A549 (cell line): ENCODE results near the gene IGF1R. TPM values are rescaled to one million over a fixed set of nuclear protein-coding genes. Genes with fewer than 3 reads are reported as not detected.

Experiments used
- ATAC-seq, 2 experiments: fragments of 200-7000 bp in 1 of 2; fragments of >200 bp in 1 of 2; cut with Nextera tagmentation in 1 of 2; cut with Tn5 transposase in 1 of 2; 3 replicates each; pipeline versions ENCODE4 v1.8.0 to v1.9.1; 2018 to 2020; ENCODE audit warnings: mild to moderate bottlenecking in 1 of 2, moderate library complexity in 1 of 2
- CTCF ChIA-PET: fragments of 300-600 bp; sonication (Branson Sonifier 250); formaldehyde crosslinking; extraction: SDS; loops from one replicate; lab custom pipeline; 2021; ENCODE audit warnings: antibody characterized with exemption, inconsistent platforms; lab: Yijun Ruan, JAX
- POLR2A ChIA-PET: fragments of 350-600 bp; formaldehyde crosslinking; extraction: SDS; loops from one replicate; lab custom pipeline; 2021; ENCODE audit warnings: antibody characterized with exemption, inconsistent platforms; lab: Yijun Ruan, JAX
- DNase-seq, 2 experiments: peaks; one replicate each; pipeline versions ENCODE4 v3.0.0 to v3.0.0-alpha.2; 2011 to 2016; ENCODE audit warnings: low read depth in 1 of 2, low spot score in 1 of 2
- FAIRE-seq: peaks from 2 replicates; lab custom pipeline; 2011; peaks lifted over from hg19 to GRCh38; lab: Jason Lieb, UNC
- H3K27ac ChIP-seq, 2 experiments: fragments of >200 bp; sonication (Bioruptor Twin); formaldehyde crosslinking; 3 replicates each; pipeline ENCODE4 v1.5.1; 2016 to 2017
- H3K4me1 ChIP-seq: fragments of >200 bp; sonication (Bioruptor Twin); formaldehyde crosslinking; 3 replicates; pipeline ENCODE4 v1.6.1; 2016
- H3K4me2 ChIP-seq: fragments of >200 bp; sonication (Bioruptor Twin); formaldehyde crosslinking; 3 replicates; pipeline ENCODE4 v1.6.1; 2016
- H3K4me3 ChIP-seq: fragments of >200 bp; sonication (Bioruptor Twin); formaldehyde crosslinking; 3 replicates; pipeline ENCODE4 v1.5.1; 2016
- H3K9me3 ChIP-seq: fragments of >200 bp; sonication (Bioruptor Twin); formaldehyde crosslinking; 3 replicates; pipeline ENCODE4 v1.6.1; 2016
- CBX2 ChIP-seq: fragments of 200-600 bp; sonication (generic); IDR thresholded peaks from 2 replicates; pipeline ENCODE4 v1.6.1; 2016; ENCODE audit warnings: low read depth, mild to moderate bottlenecking, borderline replicate concordance
- CEBPB ChIP-seq, 2 experiments: fragments of >200 bp in 1 of 2; sonication (Bioruptor Twin) in 1 of 2; formaldehyde crosslinking in 1 of 2; IDR thresholded peaks; 2 replicates each; pipeline ENCODE4 v1.6.1; 2012 to 2016
- CTCF ChIP-seq: fragments of >200 bp; sonication (Bioruptor Twin); formaldehyde crosslinking; IDR thresholded peaks from 3 replicates; pipeline ENCODE4 v1.5.1; 2016
- EP300 ChIP-seq, 2 experiments: fragments of >200 bp; sonication (Bioruptor Twin); formaldehyde crosslinking; IDR thresholded peaks; 2 replicates in 1 of 2; 3 replicates in 1 of 2; pipeline ENCODE4 v1.6.1; 2016 to 2017
- FOXS1 ChIP-seq: fragments of 250-450 bp; sonication (Bioruptor Pico); IDR thresholded peaks from 2 replicates; pipeline ENCODE4 v1.5.0; 2020; ENCODE audit warnings: mild to moderate bottlenecking, moderate library complexity
- HDAC2 ChIP-seq: fragments of 200-600 bp; sonication (generic); IDR thresholded peaks from 2 replicates; pipeline ENCODE4 v1.6.1; 2016
- HES2 ChIP-seq: fragments of >200 bp; sonication (Bioruptor Twin); formaldehyde crosslinking; IDR thresholded peaks from 2 replicates; pipeline ENCODE4 v1.6.1; 2016
- JUNB ChIP-seq: fragments of >200 bp; sonication (Bioruptor Twin); formaldehyde crosslinking; IDR thresholded peaks from 2 replicates; pipeline ENCODE4 v1.6.1; 2016
- KDM1A ChIP-seq: fragments of 200-600 bp; sonication (generic); IDR thresholded peaks from 2 replicates; pipeline ENCODE4 v1.6.1; 2016; ENCODE audit warnings: low read depth, mild to moderate bottlenecking
- NFE2L2 ChIP-seq: fragments of 150-350 bp; conservative IDR thresholded peaks from 2 replicates; pipeline ENCODE4 v1.6.1; 2014; ENCODE audit warnings: low read length
- NPAS2 ChIP-seq: fragments of 250-450 bp; sonication (Bioruptor Pico); IDR thresholded peaks from 2 replicates; pipeline ENCODE4 v1.8.0; 2022; ENCODE audit warnings: mild to moderate bottlenecking, moderate library complexity, borderline replicate concordance
- NR3C1 ChIP-seq: fragments of >200 bp; sonication (Bioruptor Twin); formaldehyde crosslinking; IDR thresholded peaks from 3 replicates; pipeline ENCODE4 v1.6.1; 2017
- PHF8 ChIP-seq: fragments of 200-600 bp; sonication (generic); IDR thresholded peaks from 2 replicates; pipeline ENCODE4 v1.6.1; 2016; ENCODE audit warnings: low read depth, mild to moderate bottlenecking, antibody characterized with exemption, moderate library complexity, borderline replicate concordance
- POLR2A ChIP-seq: IDR thresholded peaks from 2 replicates; pipeline ENCODE4 v1.6.1; 2012; ENCODE audit warnings: mild to moderate bottlenecking, low read length
- RFX5 ChIP-seq: fragments of 450-650 bp; IDR thresholded peaks from 2 replicates; pipeline ENCODE4 v1.7.1; 2014; ENCODE audit warnings: antibody characterized with exemption, mild to moderate bottlenecking, moderate library complexity
- RNF2 ChIP-seq: fragments of 200-600 bp; sonication (generic); IDR thresholded peaks from 2 replicates; pipeline ENCODE4 v1.6.1; 2016; ENCODE audit warnings: low read depth, mild to moderate bottlenecking, antibody characterized with exemption, moderate library complexity, borderline replicate concordance
- SMC3 ChIP-seq: fragments of >200 bp; sonication (Bioruptor Twin); formaldehyde crosslinking; IDR thresholded peaks from 3 replicates; pipeline ENCODE4 v1.6.1; 2018; ENCODE audit warnings: inconsistent platforms
- TFCP2L1 ChIP-seq: fragments of 250-450 bp; sonication (Bioruptor Pico); IDR thresholded peaks from 2 replicates; pipeline ENCODE4 v1.5.0; 2021; ENCODE audit warnings: mild to moderate bottlenecking
- USF2 ChIP-seq: fragments of 450-650 bp; IDR thresholded peaks from 2 replicates; pipeline ENCODE4 v1.6.1; 2014; ENCODE audit warnings: antibody characterized with exemption
- ZNF302 ChIP-seq: fragments of 250-450 bp; sonication (Bioruptor Pico); IDR thresholded peaks from 2 replicates; pipeline ENCODE4 v1.9.0; 2021; ENCODE audit warnings: inconsistent platforms, mild to moderate bottlenecking, moderate library complexity
- ZSCAN20 ChIP-seq: fragments of 250-450 bp; sonication (Bioruptor Pico); IDR thresholded peaks from 2 replicates; pipeline ENCODE4 v1.8.0; 2022; ENCODE audit warnings: mild to moderate bottlenecking, moderate library complexity
- WGBS: methylation state at CpG from one replicate; pipeline ENCODE4 v1.1.6; 2017; ENCODE audit errors: missing lambda C conversion rate; 5-methylcytosine and 5-hydroxymethylcytosine counted together
- polyA plus RNA-seq, 4 experiments: library from polyadenylated mRNA; depleted of rRNA in 3 of 4; stranded (reverse); fragments of >200 nt; fragmentation: RNase III in 1 of 4; extraction: RNeasy Plus Mini Kit Qiagen cat#74134 plus additional on column Dnase treatment in 1 of 4; gene quantifications; 2 replicates in 3 of 4; 3 replicates in 1 of 4; pipeline ENCODE4 v1.2.3, GENCODE V29; 2011 to 2017
- TF ChIP-seq, protein P1 (sequence below): fragments of 250-450 bp; sonication (Bioruptor Pico); IDR thresholded peaks from 2 replicates; pipeline ENCODE4 v1.5.0; 2021; ENCODE audit warnings: mild to moderate bottlenecking, moderate library complexity, borderline replicate concordance

Gene IGF1R
- polyA plus RNA-seq, 2 of the 4 experiments (the other 2 are of a cell fraction) = 42.6 to 69.5 TPM

DNA sequence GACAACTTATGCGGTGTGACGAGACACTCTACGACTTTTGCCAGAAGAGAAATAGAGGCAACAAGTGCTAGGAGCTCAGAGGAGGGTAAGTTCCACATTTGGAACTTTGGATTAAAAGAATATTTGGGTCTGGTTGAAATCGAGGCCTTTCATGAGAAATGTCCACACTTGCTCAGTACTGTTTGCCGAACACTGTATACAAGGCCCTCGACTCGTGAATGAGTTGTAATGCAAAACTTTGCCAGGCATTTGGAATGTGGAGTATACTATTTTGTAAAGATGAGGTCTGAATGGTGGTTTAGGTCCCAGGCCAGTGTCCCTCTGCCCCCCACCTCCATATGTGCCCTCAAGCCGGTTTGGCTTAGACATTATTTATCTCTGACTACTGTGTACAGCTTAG, 73.9 kb downstream of the IGF1R start:
- POLR2A ChIA-PET = no interaction called here

DNA sequence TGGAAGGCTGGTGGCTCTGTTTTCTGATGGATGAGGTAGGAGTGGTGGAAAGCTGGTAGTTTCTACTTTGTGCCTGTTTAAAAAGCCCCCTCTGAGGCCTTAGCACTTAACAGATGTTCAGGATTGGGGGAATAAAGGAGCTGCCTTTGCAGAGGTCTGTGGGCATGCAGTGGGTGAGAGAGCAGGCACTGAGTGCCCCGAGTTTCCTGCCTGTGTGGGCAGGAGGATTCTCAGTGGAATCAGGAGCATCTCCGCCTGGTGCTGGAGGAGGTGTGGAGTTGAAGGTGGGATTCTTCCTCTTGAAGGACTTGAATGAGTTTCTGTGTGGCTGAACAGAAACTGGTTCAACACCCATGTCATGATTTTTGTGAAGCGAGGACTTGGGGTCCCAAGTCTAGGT, 74.3 kb downstream of the IGF1R start:
- Histone ChIP-seq H3K4me2 (peak overlapping the region; percentile 79), H3K4me1 (peaks cover 98% of the 10 kb centered on the region), H3K9me3 (no peaks in the 10 kb centered on the region), H3K4me3 (no peak overlapping the region), H3K27ac (peak overlapping the region; percentile 64 to 92; a peak in 4 of 6 replicates)
- POLR2A ChIA-PET = no interaction called here
- ATAC-seq (no peak), FAIRE-seq (no peak), DNase-seq (no peak)
- TF ChIP-seq RFX5 = no peak
- CTCF ChIA-PET = interaction anchor here (0.9 to 2.2 kb wide), 7 partner anchors 14 to 182 kb away, joined by 3 to 8 read pairs (median 3); no protein-coding TSS in a partner anchor
- 92% methylated on average over 3 of the region's 3 CpGs for WGBS

More for the DNA sequence above, 73.9 kb downstream of the IGF1R start:
- 77% methylated on average over 8 of the region's 8 CpGs for WGBS
- Histone ChIP-seq H3K9me3 (no peaks in the 10 kb centered on the region), H3K4me1 (peaks cover 100% of the 10 kb centered on the region), H3K4me3 (no peak overlapping the region), H3K27ac (peak overlapping the region; percentile 64 to 92; a peak in 4 of 6 replicates), H3K4me2 (peak overlapping the region; percentile 79)
- DNase-seq (no peak), ATAC-seq (peak in 1 of 2 experiments; percentile 1; a peak in 1 of 6 replicates), FAIRE-seq (peak; percentile 28)
- CTCF ChIA-PET = interaction anchor here (0.9 to 2.2 kb wide), 3 partner anchors 14 to 63 kb away, joined by 3 to 8 read pairs (median 3); no protein-coding TSS in a partner anchor
- no peak for TF ChIP-seq PHF8

GRCh38 chr15:98723195-98723594, 74.9 kb downstream of the IGF1R start:
- FAIRE-seq (no peak), DNase-seq (no peak), ATAC-seq (no peak)
- peak overlapping the region; percentile 79 for H3K4me2 ChIP-seq
- WGBS = 41% methylated on average over 3 of the region's 3 CpGs
- H3K27ac ChIP-seq = peak overlapping the region; percentile 64 to 92
- no peak for TF ChIP-seq NR3C1
- TF ChIP-seq TFCP2L1 (CRISPR knock-in tag) = no peak
- TF ChIP-seq SMC3 = no peak
- no peak overlapping the region for H3K4me3 ChIP-seq
- H3K9me3 ChIP-seq = no peaks in the 10 kb centered on the region
- ChIA-PET POLR2A (no interaction called here), CTCF (interaction anchor here (0.8 to 2.2 kb wide), 10 partner anchors 15 to 354 kb away, joined by 3 to 8 read pairs (median 3); no protein-coding TSS in a partner anchor)
- peaks cover 97% of the 10 kb centered on the region for H3K4me1 ChIP-seq

DNA sequence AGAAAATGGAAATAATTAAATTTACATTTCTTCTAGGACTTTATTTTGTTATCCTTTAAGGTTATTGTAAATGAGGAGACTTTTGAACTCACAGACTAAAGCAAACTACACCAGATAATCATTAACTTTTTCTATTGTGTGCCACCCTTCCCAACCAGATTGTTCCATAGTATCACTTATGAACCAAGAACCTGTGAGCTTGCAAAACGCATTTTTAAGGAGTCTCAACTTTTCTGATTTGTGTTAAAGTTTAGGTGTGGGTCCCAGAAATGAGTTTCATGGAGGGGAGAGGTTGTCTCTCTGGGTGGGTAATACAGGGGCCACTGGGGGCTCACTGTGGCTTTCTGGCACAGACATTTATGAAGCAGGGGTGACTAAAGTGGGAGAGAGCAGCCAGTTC, 75.7 kb downstream of the IGF1R start:
- peak; percentile 65 for FAIRE-seq
- TF ChIP-seq USF2 (no peak), ZSCAN20 (no peak)

DNA sequence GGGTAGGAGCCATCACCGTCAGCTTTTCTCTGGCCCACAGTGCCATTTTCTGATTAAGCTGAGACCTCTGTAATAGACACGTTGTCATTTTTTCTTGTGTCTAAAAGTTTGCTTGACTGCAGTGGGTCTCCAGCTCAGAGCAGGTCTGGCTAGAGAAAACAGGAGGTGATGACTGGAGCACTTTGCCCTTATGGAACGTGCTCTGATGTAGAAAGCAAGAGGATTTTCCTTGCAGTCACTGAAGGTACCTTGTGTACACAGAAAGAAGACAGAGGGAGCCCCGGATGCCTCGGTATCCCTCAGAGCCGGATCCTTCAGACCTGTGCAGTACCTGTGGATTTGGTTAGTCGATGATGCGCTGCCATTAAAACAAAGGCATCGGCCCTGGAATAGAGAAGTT, 76.2 kb downstream of the IGF1R start:
- no peak for FAIRE-seq
- Histone ChIP-seq H3K4me2 (peak overlapping the region; percentile 79), H3K4me3 (0 out of 3 replicates have a peak overlapping the region, but pooled peaks have one; percentile 5), H3K27ac (peak overlapping the region; percentile 64 to 92), H3K4me1 (peaks cover 97% of the 10 kb centered on the region), H3K9me3 (no peaks in the 10 kb centered on the region)
- no peak for ATAC-seq
- POLR2A ChIA-PET = no interaction called here
- CTCF ChIA-PET = interaction anchor here (1.3 kb wide), 1 partner anchor 21 kb away, joined by 3 read pairs; no protein-coding TSS in a partner anchor
- no peak for DNase-seq
- 61% methylated on average over 9 of the region's 9 CpGs for WGBS
- no peak for TF ChIP-seq EP300 (IDR thresholded peaks at IDR 0.05)
- TF ChIP-seq ZNF302 (CRISPR knock-in tag) = no peak
- TF ChIP-seq POLR2A = no peak
- TF ChIP-seq CEBPB (IDR thresholded peaks at IDR 0.05) = no peak
- TF ChIP-seq, protein P1, sequence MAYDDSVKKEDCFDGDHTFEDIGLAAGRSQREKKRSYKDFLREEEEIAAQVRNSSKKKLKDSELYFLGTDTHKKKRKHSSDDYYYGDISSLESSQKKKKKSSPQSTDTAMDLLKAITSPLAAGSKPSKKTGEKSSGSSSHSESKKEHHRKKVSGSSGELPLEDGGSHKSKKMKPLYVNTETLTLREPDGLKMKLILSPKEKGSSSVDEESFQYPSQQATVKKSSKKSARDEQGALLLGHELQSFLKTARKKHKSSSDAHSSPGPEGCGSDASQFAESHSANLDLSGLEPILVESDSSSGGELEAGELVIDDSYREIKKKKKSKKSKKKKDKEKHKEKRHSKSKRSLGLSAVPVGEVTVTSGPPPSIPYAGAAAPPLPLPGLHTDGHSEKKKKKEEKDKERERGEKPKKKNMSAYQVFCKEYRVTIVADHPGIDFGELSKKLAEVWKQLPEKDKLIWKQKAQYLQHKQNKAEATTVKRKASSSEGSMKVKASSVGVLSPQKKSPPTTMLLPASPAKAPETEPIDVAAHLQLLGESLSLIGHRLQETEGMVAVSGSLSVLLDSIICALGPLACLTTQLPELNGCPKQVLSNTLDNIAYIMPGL = no peak
- TF ChIP-seq KDM1A = no peak
- TF ChIP-seq HES2 = no peak
- TF ChIP-seq FOXS1 (CRISPR knock-in tag) = no peak
- TF ChIP-seq NFE2L2 = no peak
- no peak for TF ChIP-seq TFCP2L1 (CRISPR knock-in tag)
- no peak for TF ChIP-seq CTCF
- no peak for TF ChIP-seq RNF2
- TF ChIP-seq NPAS2 (CRISPR knock-in tag) = no peak
- no peak for TF ChIP-seq HDAC2
- TF ChIP-seq CBX2 = no peak
- TF ChIP-seq SMC3 = no peak
- no peak for TF ChIP-seq JUNB

More for the DNA sequence above, 75.7 kb downstream of the IGF1R start:
- Histone ChIP-seq H3K4me1 (peaks cover 97% of the 10 kb centered on the region), H3K4me2 (peak overlapping the region; percentile 79), H3K27ac (peak overlapping the region; percentile 64 to 92), H3K9me3 (no peaks in the 10 kb centered on the region), H3K4me3 (0 out of 3 replicates have a peak overlapping the region, but pooled peaks have one; percentile 5)
- 0 out of 6 replicates have a peak, but pooled peaks of 1 of the 2 experiments have one; percentile 1 for ATAC-seq
- CTCF ChIA-PET = interaction anchor here (0.6 to 1.7 kb wide), 6 partner anchors 21 to 353 kb away, joined by 3 to 7 read pairs (median 4); no protein-coding TSS in a partner anchor
- no peak for DNase-seq
- 10% methylated on average over 1 of the region's 1 CpG for WGBS
- POLR2A ChIA-PET = no interaction called here
